IMR-90 (cell line): ENCODE measurements around the gene DGKD. TPM values are rescaled to one million over a fixed set of nuclear protein-coding genes. Genes with fewer than 3 reads are reported as not detected.

Experiments used
- ATAC-seq: fragments of 200-7000 bp; cut with Tn5 transposase; 2 replicates; pipeline ENCODE4 v1.9.1; 2020; ENCODE audit warnings: low read depth, mild to moderate bottlenecking, moderate library complexity
- BruUV-seq: library from RNA; stranded (reverse); fragments of 400-500 nt; replicated peaks from 2 replicates; lab custom pipeline; 2021; lab: Mats Ljungman, UMichigan
- CTCF ChIA-PET: fragments of 300-600 bp; formaldehyde crosslinking; extraction: SDS; loops from one replicate; lab custom pipeline; 2021; ENCODE audit warnings: antibody characterized with exemption; lab: Yijun Ruan, JAX
- POLR2A ChIA-PET: fragments of 300-600 bp; sonication (Branson Sonifier 250); formaldehyde crosslinking; loops from one replicate; lab custom pipeline; 2022; ENCODE audit warnings: antibody characterized with exemption; ENCODE audit not compliant: unreplicated experiment; lab: Charles Lee
- DNase-seq: peaks from one replicate; pipeline ENCODE4 v3.0.0; 2013
- H2AFZ ChIP-seq: replicated peaks from 2 replicates; pipeline ENCODE3; 2013; ENCODE audit warnings: low read length, mild to moderate bottlenecking; ENCODE audit not compliant: poor library complexity
- H2AK5ac ChIP-seq: 2 replicates; pipeline ENCODE4 v1.6.1; 2013; ENCODE audit warnings: low read depth, low read length, inconsistent platforms
- H2AK9ac ChIP-seq: replicated peaks from 2 replicates; pipeline ENCODE3; 2013; ENCODE audit warnings: mild to moderate bottlenecking, low read depth, low read length, moderate library complexity; ENCODE audit not compliant: poor library complexity
- H2BK120ac ChIP-seq: 2 replicates; pipeline ENCODE4 v1.6.1; 2013; ENCODE audit warnings: low read depth, low read length, inconsistent platforms
- H2BK15ac ChIP-seq: 3 replicates; pipeline ENCODE4 v1.6.1; 2013; ENCODE audit warnings: low read depth, low read length, inconsistent platforms
- H2BK20ac ChIP-seq: 2 replicates; pipeline ENCODE4 v1.6.1; 2013; ENCODE audit warnings: low read depth, mild to moderate bottlenecking, inconsistent platforms, low read length, moderate library complexity
- H2BK5ac ChIP-seq: 2 replicates; pipeline ENCODE4 v1.6.1; 2013; ENCODE audit warnings: mild to moderate bottlenecking, low read depth, low read length, inconsistent platforms; ENCODE audit not compliant: poor library complexity, severe bottlenecking
- H3K14ac ChIP-seq: replicated peaks from 2 replicates; pipeline ENCODE4 v1.6.1; 2013; ENCODE audit warnings: low read depth, low read length, inconsistent platforms
- H3K18ac ChIP-seq: 2 replicates; pipeline ENCODE4 v1.6.1; 2013; ENCODE audit warnings: low read depth, low read length, control low read depth
- H3K23ac ChIP-seq: 2 replicates; pipeline ENCODE4 v1.6.1; 2013; ENCODE audit warnings: low read depth, low read length, inconsistent platforms
- H3K27ac ChIP-seq: 2 replicates; pipeline ENCODE4 v1.5.1; 2013; ENCODE audit warnings: mild to moderate bottlenecking, control low read depth, low read length; ENCODE audit not compliant: insufficient read depth
- H3K27me3 ChIP-seq: 2 replicates; pipeline ENCODE4 v1.6.1; 2013; ENCODE audit warnings: low read length; ENCODE audit not compliant: control insufficient read depth, insufficient read depth
- H3K36me3 ChIP-seq: 2 replicates; pipeline ENCODE4 v1.6.1; 2013; ENCODE audit warnings: low read length, mixed read lengths; ENCODE audit not compliant: control insufficient read depth, insufficient read depth
- H3K4ac ChIP-seq: 2 replicates; pipeline ENCODE4 v1.6.1; 2013; ENCODE audit warnings: low read depth, low read length, inconsistent platforms
- H3K4me1 ChIP-seq: 2 replicates; pipeline ENCODE4 v1.6.1; 2013; ENCODE audit warnings: low read length, mixed read lengths; ENCODE audit not compliant: control insufficient read depth, insufficient read depth
- H3K4me2 ChIP-seq: 2 replicates; pipeline ENCODE4 v1.6.1; 2013; ENCODE audit warnings: low read depth, mild to moderate bottlenecking, control low read depth, low read length, moderate library complexity
- H3K4me3 ChIP-seq: 2 replicates; pipeline ENCODE4 v1.5.1; 2013; ENCODE audit warnings: low read depth, mild to moderate bottlenecking, control low read depth, low read length, moderate library complexity; ENCODE audit not compliant: insufficient read depth
- H3K56ac ChIP-seq: 2 replicates; pipeline ENCODE4 v1.6.1; 2013; ENCODE audit warnings: low read length, inconsistent platforms; ENCODE audit not compliant: insufficient read depth; ENCODE audit errors: extremely low read depth
- H3K79me1 ChIP-seq, 2 experiments: 2 replicates each; pipeline ENCODE4 v1.6.1; 2013; ENCODE audit warnings: low read length in 2 of 2, inconsistent platforms in 1 of 2, low read depth in 1 of 2
- H3K9ac ChIP-seq: 2 replicates; pipeline ENCODE4 v1.6.1; 2013; ENCODE audit warnings: low read depth, low read length, control low read depth
- H3K9me1 ChIP-seq: 2 replicates; pipeline ENCODE4 v1.6.1; 2013; ENCODE audit warnings: low read length, inconsistent platforms; ENCODE audit not compliant: insufficient read depth
- H3K9me3 ChIP-seq: 2 replicates; pipeline ENCODE4 v1.6.1; 2013; ENCODE audit warnings: low read length; ENCODE audit not compliant: control insufficient read depth, insufficient read depth
- H4K20me1 ChIP-seq: 2 replicates; pipeline ENCODE4 v1.6.1; 2013; ENCODE audit warnings: low read length, inconsistent platforms; ENCODE audit not compliant: insufficient read depth
- H4K5ac ChIP-seq: 2 replicates; pipeline ENCODE4 v1.6.1; 2013; ENCODE audit warnings: mild to moderate bottlenecking, low read depth, low read length, control low read depth
- H4K8ac ChIP-seq, 2 experiments: 2 replicates each; pipeline ENCODE4 v1.6.1; 2013; ENCODE audit warnings: low read depth in 2 of 2, low read length in 2 of 2, control low read depth in 1 of 2, inconsistent platforms in 1 of 2
- H4K91ac ChIP-seq: 2 replicates; pipeline ENCODE4 v1.6.1; 2013; ENCODE audit warnings: low read depth, low read length, inconsistent platforms; ENCODE audit not compliant: insufficient read depth
- BHLHE40 ChIP-seq: fragments of 150-350 bp; IDR thresholded peaks from 2 replicates; pipeline ENCODE4 v1.6.1; 2016; ENCODE audit warnings: mild to moderate bottlenecking, low read depth, low read length
- CHD1 ChIP-seq: IDR thresholded peaks from 2 replicates; pipeline ENCODE4 v1.6.1; 2012; ENCODE audit warnings: low read depth, low read length, improper control_type of control experiment
- CTCF ChIP-seq: conservative IDR thresholded peaks from 2 replicates; pipeline ENCODE4 v1.5.1; 2012; ENCODE audit warnings: mild to moderate bottlenecking, low read depth, low read length, improper control_type of control experiment
- FOS ChIP-seq: fragments of 150-350 bp; IDR thresholded peaks from 2 replicates; pipeline ENCODE4 v1.6.1; 2016; ENCODE audit warnings: low read depth, low read length
- MAFK ChIP-seq: IDR thresholded peaks from 2 replicates; pipeline ENCODE4 v1.6.1; 2012; ENCODE audit warnings: low read depth, low read length, improper control_type of control experiment
- MAZ ChIP-seq: IDR thresholded peaks from 2 replicates; pipeline ENCODE4 v1.6.1; 2012; ENCODE audit warnings: low read depth, mild to moderate bottlenecking, low read length, improper control_type of control experiment, moderate library complexity, borderline replicate concordance
- NFE2L2 ChIP-seq: fragments of 150-350 bp; IDR thresholded peaks from 2 replicates; pipeline ENCODE4 v1.6.1; 2016; ENCODE audit warnings: low read depth, mild to moderate bottlenecking, low read length
- POLR2A ChIP-seq: IDR thresholded peaks from 2 replicates; pipeline ENCODE4 v1.6.1; 2012; ENCODE audit warnings: mild to moderate bottlenecking, low read depth, low read length
- RAD21 ChIP-seq: IDR thresholded peaks from 2 replicates; pipeline ENCODE4 v1.6.1; 2012; ENCODE audit warnings: low read length, improper control_type of control experiment
- RCOR1 ChIP-seq: IDR thresholded peaks from 2 replicates; pipeline ENCODE4 v1.6.1; 2012; ENCODE audit warnings: mild to moderate bottlenecking, low read length, improper control_type of control experiment; ENCODE audit not compliant: insufficient replicate concordance
- RFX5 ChIP-seq: IDR thresholded peaks from 2 replicates; pipeline ENCODE4 v1.8.0; 2012; ENCODE audit warnings: low read depth, mild to moderate bottlenecking, low read length, moderate library complexity
- SMC3 ChIP-seq: fragments of 150-350 bp; IDR thresholded peaks from 2 replicates; pipeline ENCODE4 v1.6.1; 2016; ENCODE audit warnings: low read depth, mild to moderate bottlenecking, antibody characterized with exemption, low read length, moderate library complexity
- WGBS, 2 experiments: methylation state at CpG; one replicate each; pipeline versions ENCODE4 v1.1.5 to v1.1.7; 2013; ENCODE audit warnings: missing lambda C conversion rate in 2 of 2; ENCODE audit not compliant: insufficient read length in 1 of 2; ENCODE audit errors: extremely low coverage in 2 of 2; 5-methylcytosine and 5-hydroxymethylcytosine counted together
- dilution Hi-C: fragments of 300-500 bp; cut with HindIII; formaldehyde crosslinking; loops from one replicate; pipeline ENCODE4 v1.14.3; 2018; ENCODE audit warnings: low sequenced_read_pairs; ENCODE audit not compliant: unreplicated experiment
- in situ Hi-C: fragments of 300-500 bp; cut with MboI; formaldehyde crosslinking; loops from 3 replicates; pipeline ENCODE4 v1.14.3; 2019; ENCODE audit warnings: low sequenced_read_pairs, inconsistent platforms, mixed read lengths
- intact Hi-C: fragments of 100-400 bp; cut with micrococcal nuclease; formaldehyde crosslinking; loops from 2 replicates; pipeline ENCODE4 v1.10.0; 2022
- polyA plus RNA-seq, 3 experiments: library from polyadenylated mRNA; depleted of rRNA; stranded (reverse); fragments of >200 nt; gene quantifications; 2 replicates each; pipeline ENCODE4 v1.2.3, GENCODE V29; 2012; ENCODE audit warnings: low replicate concordance in 1 of 3
- total RNA-seq: library from RNA; depleted of rRNA; stranded (reverse); fragments of >200 nt; gene quantifications from 2 replicates; pipeline ENCODE4 v1.2.3, GENCODE V29; 2012
- TF ChIP-seq, protein P1 (sequence below): fragments of 150-350 bp; IDR thresholded peaks from 2 replicates; pipeline ENCODE4 v1.6.1; 2017; ENCODE audit warnings: mild to moderate bottlenecking, antibody characterized with exemption, low read length, low read depth
- TF ChIP-seq, protein P2 (sequence below): fragments of 150-350 bp; IDR thresholded peaks from 2 replicates; pipeline ENCODE4 v1.6.1; 2016; ENCODE audit warnings: low read depth, mild to moderate bottlenecking, low read length, moderate library complexity, borderline replicate concordance

DGKD gene
- total and polyA plus RNA-seq, 2 of the 4 experiments (the other 2 are of a cell fraction): 6.5 to 10.1 TPM

- DNase-seq (peak; percentile 81), ATAC-seq (peak; percentile 70)
- no peak overlapping the region for H4K8ac ChIP-seq
- 89% methylated on average over 3 of the region's 3 CpGs; no CpG with 5 or more reads in 1 of the 2 experiments for WGBS, 2 experiments
- no peak overlapping the region for H3K4me3 ChIP-seq
- H3K18ac ChIP-seq: peak overlapping the region; percentile 46; the same call in 1 of the 2 replicates
- no peak overlapping the region for H3K23ac ChIP-seq
- H3K4ac ChIP-seq: no peak overlapping the region
- no peak overlapping the region for H2AFZ ChIP-seq
- no peaks in the 10 kb centered on the region for H3K9me1 ChIP-seq
- H2BK120ac ChIP-seq: no peak overlapping the region
- H3K4me1 ChIP-seq: peaks cover 2% of the 10 kb centered on the region; the same call in 1 of the 2 replicates
- peak overlapping the region; percentile 11 for H2BK5ac ChIP-seq
- in situ Hi-C loops (no loop called here), intact Hi-C loops (no loop called here), dilution Hi-C loops (no loop called here)
- H4K5ac ChIP-seq: no peak overlapping the region
- peaks cover 8% of the 10 kb centered on the region; the same call in 1 of the 2 replicates for H3K36me3 ChIP-seq
- no peak overlapping the region for H2AK9ac ChIP-seq
- no peak overlapping the region for H2AK5ac ChIP-seq
- H2BK20ac ChIP-seq: no peak overlapping the region; the same call in 1 of the 2 replicates
- BruUV-seq: no TSS peak
- no peaks in the 10 kb centered on the region for H4K20me1 ChIP-seq
- no peaks in the 10 kb centered on the region for H3K27me3 ChIP-seq
- H3K14ac ChIP-seq: no peak overlapping the region; the same call in 1 of the 2 replicates
- peaks cover 4% of the 10 kb centered on the region; the same call in 1 of the 2 replicates for H3K9me3 ChIP-seq
- H3K9ac ChIP-seq: no peak overlapping the region
- POLR2A ChIA-PET: no interaction called here
- no peak overlapping the region for H3K56ac ChIP-seq
- H4K91ac ChIP-seq: no peak overlapping the region
- H3K27ac ChIP-seq: no peak overlapping the region
- H3K79me1 ChIP-seq: peaks cover 0 to 4% of the 10 kb centered on the region in 2 experiments; a peak in 1 of 4 replicates
- CTCF ChIA-PET: no interaction called here
- H3K4me2 ChIP-seq: no peak overlapping the region; the same call in 1 of the 2 replicates
- 0 out of 3 replicates have a peak overlapping the region, but pooled peaks have one; percentile 29 for H2BK15ac ChIP-seq
- TF ChIP-seq NFE2L2 (no peak), RAD21 (no peak), RFX5 (no peak), BHLHE40 (no peak), CTCF (no peak), CHD1 (no peak), SMC3 (no peak), FOS (no peak), POLR2A (no peak), MAFK (no peak), RCOR1 (no peak), MAZ (no peak)
- TF ChIP-seq, protein P1, sequence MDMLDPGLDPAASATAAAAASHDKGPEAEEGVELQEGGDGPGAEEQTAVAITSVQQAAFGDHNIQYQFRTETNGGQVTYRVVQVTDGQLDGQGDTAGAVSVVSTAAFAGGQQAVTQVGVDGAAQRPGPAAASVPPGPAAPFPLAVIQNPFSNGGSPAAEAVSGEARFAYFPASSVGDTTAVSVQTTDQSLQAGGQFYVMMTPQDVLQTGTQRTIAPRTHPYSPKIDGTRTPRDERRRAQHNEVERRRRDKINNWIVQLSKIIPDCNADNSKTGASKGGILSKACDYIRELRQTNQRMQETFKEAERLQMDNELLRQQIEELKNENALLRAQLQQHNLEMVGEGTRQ: no peak
- TF ChIP-seq, protein P2, sequence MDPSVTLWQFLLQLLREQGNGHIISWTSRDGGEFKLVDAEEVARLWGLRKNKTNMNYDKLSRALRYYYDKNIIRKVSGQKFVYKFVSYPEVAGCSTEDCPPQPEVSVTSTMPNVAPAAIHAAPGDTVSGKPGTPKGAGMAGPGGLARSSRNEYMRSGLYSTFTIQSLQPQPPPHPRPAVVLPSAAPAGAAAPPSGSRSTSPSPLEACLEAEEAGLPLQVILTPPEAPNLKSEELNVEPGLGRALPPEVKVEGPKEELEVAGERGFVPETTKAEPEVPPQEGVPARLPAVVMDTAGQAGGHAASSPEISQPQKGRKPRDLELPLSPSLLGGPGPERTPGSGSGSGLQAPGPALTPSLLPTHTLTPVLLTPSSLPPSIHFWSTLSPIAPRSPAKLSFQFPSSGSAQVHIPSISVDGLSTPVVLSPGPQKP: no peak
Measured at GRCh38 chr2:233501198-233502076, 147.1 kb downstream of the DGKD start.
